ENCODE data around the gene EMSY. TPM values are rescaled to one million over a fixed set of nuclear protein-coding genes. Genes with fewer than 3 reads are reported as not detected.
A peak's percentile ranks its signal among the peaks of the same experiment; 100 is the strongest.

Gene EMSY
- total and polyA plus RNA-seq, 2 of the 8 experiments (the other 6 are each of a cell fraction or from before 2014, with no cell fraction given) = 29.6 to 34.6 TPM

GRCh38 chr11:76510060-76511047, 65.5 kb downstream of the EMSY start (continued):
- TF ChIP-seq CHD7 (IDR thresholded peaks at IDR 0.05; ENCODE audit: insufficient replicate concordance, low read length) (peak; percentile 60), ASH2L (IDR thresholded peaks at IDR 0.05; ENCODE audit: low read length) (peak; percentile 39), TEAD4 (IDR thresholded peaks at IDR 0.05; ENCODE audit: low read depth, low read length) (peak; percentile 87), CHD1 (IDR thresholded peaks at IDR 0.05; ENCODE audit: low read depth, low read length) (no peak), RFX5 (IDR thresholded peaks at IDR 0.05; ENCODE audit: borderline replicate concordance, low read depth, low read length) (no peak), MAX (IDR thresholded peaks at IDR 0.05) (no peak), SRF (IDR thresholded peaks at IDR 0.05; ENCODE audit: low read depth, low read length) (no peak), TBP (IDR thresholded peaks at IDR 0.05; ENCODE audit: low read depth, low read length) (no peak), EGR1 (IDR thresholded peaks at IDR 0.05; ENCODE audit: borderline replicate concordance, low read depth, low read length) (no peak), EZH2 (IDR thresholded peaks at IDR 0.05; ENCODE audit: low read depth, low read length, severe bottlenecking) (no peak)
